ENCODE measurements around the gene MTSS2. TPM values are rescaled to one million over a fixed set of nuclear protein-coding genes. Genes with fewer than 3 reads are reported as not detected.

The MTSS2 gene
- total RNA-seq, 1 donor from 2014 or later: 113 TPM

- DNase-seq (ENCODE audit: low spot score): peak; percentile 70
Measured at GRCh38 chr16:70715055-70715858, 29.4 kb upstream of the MTSS2 start.

GRCh38 chr16:70714581-70715054, 28.8 kb upstream of the MTSS2 start:
- no peak for DNase-seq (ENCODE audit: low spot score)

GRCh38 chr16:70713824-70714223, 28.0 kb upstream of the MTSS2 start:
- no peak for DNase-seq (ENCODE audit: low spot score)

- DNase-seq (ENCODE audit: low spot score): no peak
Measured at GRCh38 chr16:70713342-70713741, 27.5 kb upstream of the MTSS2 start.

- DNase-seq (ENCODE audit: low spot score): no peak
Measured at GRCh38 chr16:70712942-70713341, 27.1 kb upstream of the MTSS2 start.

GRCh38 chr16:70712359-70712758, 26.5 kb upstream of the MTSS2 start:
- no peak for DNase-seq (ENCODE audit: low spot score)

- no peak for DNase-seq (ENCODE audit: low spot score)
Measured at GRCh38 chr16:70711211-70712031, 25.6 kb upstream of the MTSS2 start.

GRCh38 chr16:70710422-70711210, 24.8 kb upstream of the MTSS2 start:
- no peak for DNase-seq (ENCODE audit: low spot score)

- no peak for DNase-seq (ENCODE audit: low spot score)
Measured at GRCh38 chr16:70709942-70710341, 24.1 kb upstream of the MTSS2 start.

- no peak for DNase-seq (ENCODE audit: low spot score)
Measured at GRCh38 chr16:70709457-70709856, 23.6 kb upstream of the MTSS2 start.

- DNase-seq (ENCODE audit: low spot score): no peak
Measured at GRCh38 chr16:70708366-70709246, 22.8 kb upstream of the MTSS2 start.

- no peak for DNase-seq (ENCODE audit: low spot score)
Measured at GRCh38 chr16:70706948-70707465, 21.2 kb upstream of the MTSS2 start.

GRCh38 chr16:70705056-70705455, 19.2 kb upstream of the MTSS2 start:
- DNase-seq (ENCODE audit: low spot score): no peak

- no peak for DNase-seq (ENCODE audit: low spot score)
Measured at GRCh38 chr16:70704586-70704985, 18.7 kb upstream of the MTSS2 start.

- no peak for DNase-seq (ENCODE audit: low spot score)
Measured at GRCh38 chr16:70703835-70704381, 18.1 kb upstream of the MTSS2 start.

- DNase-seq (ENCODE audit: low spot score): peak; percentile 32
Measured at GRCh38 chr16:70703041-70703834, 17.4 kb upstream of the MTSS2 start.

GRCh38 chr16:70702624-70703023, 16.8 kb upstream of the MTSS2 start:
- no peak for DNase-seq (ENCODE audit: low spot score)

- DNase-seq (ENCODE audit: low spot score): no peak
Measured at GRCh38 chr16:70701998-70702397, 16.1 kb upstream of the MTSS2 start.

GRCh38 chr16:70701596-70701995, 15.7 kb upstream of the MTSS2 start:
- no peak for DNase-seq (ENCODE audit: low spot score)

GRCh38 chr16:70701036-70701435, 15.2 kb upstream of the MTSS2 start:
- DNase-seq (ENCODE audit: low spot score): no peak
